Spinal cord (tissue), 10 donors: ENCODE results near the gene POP4. TPM values are rescaled to one million over a fixed set of nuclear protein-coding genes. Genes with fewer than 3 reads are reported as not detected.
A peak's percentile ranks its signal among the peaks of the same experiment; 100 is the strongest.

ENCODE experiments used
- DNase-seq, 6 donors: peaks; one replicate each; pipeline versions ENCODE4 v3.0.0 to v3.0.0-alpha.2; 2013 to 2015; ENCODE audit warnings: low spot score in 6 of 6, low read depth in 4 of 6
- H3K27ac ChIP-seq: one replicate; pipeline ENCODE4 v1.5.1; 2013; ENCODE audit warnings: low read depth, low read length, control low read depth
- H3K27me3 ChIP-seq: one replicate; pipeline ENCODE4 v1.6.1; 2013; ENCODE audit warnings: low read length; ENCODE audit not compliant: control insufficient read depth, insufficient read depth
- H3K36me3 ChIP-seq: one replicate; pipeline ENCODE4 v1.6.1; 2013; ENCODE audit warnings: low read length; ENCODE audit not compliant: control insufficient read depth, insufficient read depth
- H3K4me1 ChIP-seq: one replicate; pipeline ENCODE4 v1.6.1; 2013; ENCODE audit warnings: low read length; ENCODE audit not compliant: control insufficient read depth, insufficient read depth
- H3K4me3 ChIP-seq: one replicate; pipeline ENCODE4 v1.5.1; 2013; ENCODE audit warnings: low read depth, low read length, control low read depth
- H3K9me3 ChIP-seq: one replicate; pipeline ENCODE4 v1.6.1; 2013; ENCODE audit warnings: low read length; ENCODE audit not compliant: control insufficient read depth, insufficient read depth
- WGBS: methylation state at CpG from one replicate; pipeline ENCODE4 v1.1.5; 2013; ENCODE audit warnings: missing lambda C conversion rate; ENCODE audit not compliant: insufficient coverage; 5-methylcytosine and 5-hydroxymethylcytosine counted together
- polyA plus RNA-seq, 2 donors: library from polyadenylated mRNA; unstranded; fragments of 120-200 nt; gene quantifications; one replicate each; pipeline ENCODE4 v1.2.1, GENCODE V29; 2013; ENCODE audit not compliant: insufficient read length in 2 of 2
- total RNA-seq, 2 donors: library from RNA; depleted of rRNA in 1 of 2; stranded (reverse); fragments of 120-200 nt in 1 of 2; fragments of >200 nt in 1 of 2; gene quantifications; one replicate each; pipeline versions ENCODE4 v1.2.3 to v1.2.4, GENCODE V29; 2013 to 2014
- donor health status: healthy.

The POP4 gene
- total and polyA plus RNA-seq, 4 donors, result 56.1 to 86.6 (median 56.8) TPM

DNA sequence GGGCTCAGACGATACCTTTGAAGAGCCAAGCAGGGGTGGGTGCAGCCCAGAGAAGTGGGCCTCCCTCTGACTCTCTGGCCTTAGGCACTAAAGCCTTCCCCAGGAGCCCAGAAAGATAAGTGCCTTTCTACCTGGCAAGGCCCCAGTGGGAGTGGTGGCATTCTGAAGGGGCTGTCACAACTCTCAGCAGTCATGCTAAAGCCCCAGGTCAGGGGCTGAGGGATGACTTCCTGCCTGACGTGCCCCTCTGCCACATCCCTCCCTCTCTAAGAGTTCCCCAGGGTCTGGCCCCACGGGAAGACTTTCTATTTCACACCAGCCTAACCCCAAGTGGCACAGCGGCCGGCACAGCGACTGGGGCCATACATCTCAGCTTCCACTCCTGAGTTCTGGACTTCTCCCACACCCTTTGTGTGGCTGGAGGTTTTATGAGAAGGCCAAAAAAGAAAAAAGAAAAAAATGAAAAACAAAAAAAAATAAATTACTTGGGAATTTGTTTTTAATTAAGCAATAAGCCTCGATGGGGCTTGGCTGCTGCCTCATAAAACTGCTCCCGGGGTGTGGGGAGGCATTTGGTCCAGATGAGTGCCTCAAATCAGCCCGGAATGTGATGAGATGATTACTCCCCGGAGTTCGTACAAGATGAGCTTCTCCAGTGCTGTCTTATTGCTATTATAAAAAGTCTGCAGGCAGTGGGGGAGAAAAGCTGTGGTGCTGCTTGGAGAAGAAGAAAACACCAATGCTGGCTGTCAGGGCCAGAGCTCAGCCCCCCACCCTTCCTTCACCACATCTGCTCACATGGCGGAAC is 30.7 kb downstream of the POP4 start:
- Histone ChIP-seq H3K9me3 (peaks cover 2% of the 10 kb centered on the region), H3K27me3 (no peaks in the 10 kb centered on the region), H3K4me3 (no peak overlapping the region), H3K36me3 (no peaks in the 10 kb centered on the region), H3K4me1 (peaks cover 16% of the 10 kb centered on the region), H3K27ac (no peak overlapping the region)
- WGBS, result 52% methylated on average over 8 of the region's 12 CpGs
- DNase-seq, result peak in 3 of 6 donors; percentile 16 to 97 (median 65)

DNA sequence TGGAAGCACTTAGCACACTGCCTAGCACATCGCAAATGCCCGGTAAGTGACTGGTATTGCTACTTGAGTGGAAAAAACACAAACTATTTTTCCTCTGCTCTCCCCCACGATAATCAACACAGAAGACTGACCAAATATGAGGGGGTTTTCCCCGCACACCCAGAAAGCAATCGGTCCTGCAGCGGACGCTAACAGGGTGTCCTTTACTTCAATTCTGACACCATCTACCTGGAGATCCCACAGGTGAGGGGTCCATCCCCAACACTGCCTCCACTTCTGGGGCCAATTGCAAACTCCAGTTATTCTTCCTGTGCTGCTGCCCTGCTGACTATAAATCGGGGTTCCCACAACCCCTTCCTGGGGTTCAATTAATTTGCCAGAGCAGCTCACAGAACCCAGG is 33.0 kb downstream of the POP4 start:
- no peaks in the 10 kb centered on the region for H3K27me3 ChIP-seq
- H3K4me1 ChIP-seq, result peaks cover 16% of the 10 kb centered on the region
- peaks cover under 1% of the 10 kb centered on the region for H3K9me3 ChIP-seq
- no peak overlapping the region for H3K27ac ChIP-seq
- WGBS, result 96% methylated on average over 4 of the region's 8 CpGs
- DNase-seq, result no peak
- no peaks in the 10 kb centered on the region for H3K36me3 ChIP-seq
- H3K4me3 ChIP-seq, result no peak overlapping the region

GRCh38 chr19:29640231-29640630 is 34.1 kb downstream of the POP4 start:
- H3K4me3 ChIP-seq, result no peak overlapping the region
- no peak overlapping the region for H3K27ac ChIP-seq
- no peak for DNase-seq
- no peaks in the 10 kb centered on the region for H3K9me3 ChIP-seq
- peaks cover 16% of the 10 kb centered on the region for H3K4me1 ChIP-seq
- WGBS, result 94% methylated on average over 8 of the region's 12 CpGs
- no peaks in the 10 kb centered on the region for H3K36me3 ChIP-seq
- no peaks in the 10 kb centered on the region for H3K27me3 ChIP-seq

DNA sequence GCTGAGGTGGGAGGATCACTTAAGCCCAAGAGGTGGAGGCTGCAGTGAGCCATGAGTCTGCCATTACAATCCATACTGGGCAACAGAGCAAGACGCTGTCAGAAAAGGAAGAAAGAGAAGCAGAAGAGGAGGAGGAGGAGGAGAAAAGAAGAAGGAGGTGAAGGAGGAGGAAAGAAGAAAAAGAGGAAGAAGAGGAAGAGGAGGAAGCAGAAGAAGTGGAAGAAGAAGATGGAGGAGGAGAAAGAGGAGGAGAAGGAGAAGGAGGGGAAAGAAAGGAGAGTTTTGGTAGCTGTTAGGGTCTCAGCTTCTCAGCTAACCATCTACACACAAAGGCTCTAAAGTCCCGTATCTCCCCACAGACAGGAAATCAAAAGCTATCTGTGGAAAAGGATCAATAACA is 35.5 kb downstream of the POP4 start:
- 80% methylated on average over 1 of the region's 2 CpGs for WGBS
- H3K27ac ChIP-seq, result no peak overlapping the region
- H3K4me3 ChIP-seq, result no peak overlapping the region

DNA sequence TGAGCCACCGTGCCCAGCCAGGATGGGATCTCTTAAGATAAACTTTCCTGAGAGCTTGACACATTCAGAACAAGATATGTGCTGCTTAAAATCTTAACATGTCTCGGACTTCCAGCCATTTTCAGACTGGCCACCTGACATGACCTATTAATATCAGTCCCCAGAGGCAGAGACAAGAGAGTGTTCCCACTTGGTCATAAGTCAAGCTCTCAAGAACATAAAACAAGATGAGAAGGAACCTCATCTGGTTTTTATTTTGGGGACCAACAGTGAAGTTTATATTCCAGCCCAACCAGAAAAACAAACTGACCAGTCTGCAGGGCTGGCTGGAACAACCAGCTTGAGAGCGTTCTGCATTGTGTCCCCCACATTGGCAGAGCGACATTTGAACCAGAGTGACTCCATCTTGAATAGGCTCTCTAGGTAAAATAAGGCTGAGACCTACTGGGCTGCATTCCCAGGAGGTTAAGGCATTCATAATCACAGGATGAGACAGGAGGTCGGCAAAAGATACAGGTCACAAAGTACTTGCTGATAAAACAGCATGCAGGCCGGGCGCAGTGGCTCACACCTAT is 37.4 kb downstream of the POP4 start:
- no peaks in the 10 kb centered on the region for H3K27me3 ChIP-seq
- WGBS, result 91% methylated on average over 7 of the region's 7 CpGs
- no peaks in the 10 kb centered on the region for H3K36me3 ChIP-seq
- no peak overlapping the region for H3K4me3 ChIP-seq
- peaks cover 6% of the 10 kb centered on the region for H3K4me1 ChIP-seq
- no peak overlapping the region for H3K27ac ChIP-seq
- H3K9me3 ChIP-seq, result no peaks in the 10 kb centered on the region
- DNase-seq, result no peak

More for the DNA sequence above, 35.5 kb downstream of the POP4 start:
- no peak for DNase-seq
- H3K36me3 ChIP-seq, result no peaks in the 10 kb centered on the region
- H3K9me3 ChIP-seq, result no peaks in the 10 kb centered on the region
- H3K27me3 ChIP-seq, result no peaks in the 10 kb centered on the region
- H3K4me1 ChIP-seq, result peaks cover 15% of the 10 kb centered on the region

DNA sequence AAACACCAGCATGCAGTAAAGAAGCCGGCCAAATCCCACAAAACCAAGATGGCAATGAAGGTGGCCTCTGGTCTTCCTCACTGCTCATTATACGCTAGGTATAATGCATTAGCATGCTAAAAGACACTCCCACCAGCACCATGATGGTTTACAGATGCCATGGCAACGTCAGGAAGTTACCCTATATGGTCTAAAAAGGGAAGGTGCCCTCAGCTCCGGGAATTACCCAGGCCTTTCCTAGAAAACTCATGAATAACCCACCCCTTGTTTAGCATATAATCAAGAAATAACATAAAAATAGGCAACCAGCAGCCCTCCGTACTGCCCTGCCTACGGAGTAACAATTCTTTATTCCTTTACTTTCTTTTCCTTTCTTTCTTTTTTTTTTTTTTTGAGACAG is 38.1 kb downstream of the POP4 start:
- no peak for DNase-seq
- no peak overlapping the region for H3K4me3 ChIP-seq
- H3K27ac ChIP-seq, result no peak overlapping the region
- H3K4me1 ChIP-seq, result peaks cover 6% of the 10 kb centered on the region
- H3K9me3 ChIP-seq, result no peaks in the 10 kb centered on the region
- H3K36me3 ChIP-seq, result no peaks in the 10 kb centered on the region
- no peaks in the 10 kb centered on the region for H3K27me3 ChIP-seq
- WGBS, result 70% methylated on average over 3 of the region's 6 CpGs

GRCh38 chr19:29645491-29645867 is 39.4 kb downstream of the POP4 start:
- H3K9me3 ChIP-seq, result no peaks in the 10 kb centered on the region
- peaks cover 6% of the 10 kb centered on the region for H3K4me1 ChIP-seq
- H3K36me3 ChIP-seq, result no peaks in the 10 kb centered on the region
- WGBS, result 42% methylated on average over 3 of the region's 5 CpGs
- no peak overlapping the region for H3K27ac ChIP-seq
- DNase-seq, result peak in 1 of 6 donors; percentile 16
- H3K4me3 ChIP-seq, result no peak overlapping the region
- no peaks in the 10 kb centered on the region for H3K27me3 ChIP-seq

- no peaks in the 10 kb centered on the region for H3K27me3 ChIP-seq
- H3K4me1 ChIP-seq, result peaks cover 6% of the 10 kb centered on the region
- H3K9me3 ChIP-seq, result no peaks in the 10 kb centered on the region
- WGBS, result 27% methylated on average over 8 of the region's 8 CpGs
- H3K27ac ChIP-seq, result no peak overlapping the region
- H3K4me3 ChIP-seq, result no peak overlapping the region
- no peaks in the 10 kb centered on the region for H3K36me3 ChIP-seq
- DNase-seq, result peak in 2 of 6 donors; percentile 55 to 71
These were observed 39.8 kb downstream of the POP4 start for GRCh38 chr19:29645911-29646310.

GRCh38 chr19:29650772-29651387 is 44.8 kb downstream of the POP4 start:
- DNase-seq, result no peak
- H3K27me3 ChIP-seq, result no peaks in the 10 kb centered on the region
- H3K27ac ChIP-seq, result no peak overlapping the region
- H3K9me3 ChIP-seq, result no peaks in the 10 kb centered on the region
- H3K4me3 ChIP-seq, result no peak overlapping the region
- peaks cover 3% of the 10 kb centered on the region for H3K4me1 ChIP-seq
- WGBS, result no CpG with 5 or more reads among the region's 7 CpGs
- H3K36me3 ChIP-seq, result no peaks in the 10 kb centered on the region
